GM12873 (cell line): ENCODE results near the gene CPNE8.

Experiments used
- TF ChIP-seq, protein P1 (sequence below): IDR thresholded peaks from 2 replicates; pipeline ENCODE4 v1.5.1; 2012; ENCODE audit warnings: low read depth, mild to moderate bottlenecking, moderate library complexity, low read length, control low read depth; ENCODE audit not compliant: insufficient read depth; ENCODE audit errors: missing control alignments

Gene CPNE8

DNA sequence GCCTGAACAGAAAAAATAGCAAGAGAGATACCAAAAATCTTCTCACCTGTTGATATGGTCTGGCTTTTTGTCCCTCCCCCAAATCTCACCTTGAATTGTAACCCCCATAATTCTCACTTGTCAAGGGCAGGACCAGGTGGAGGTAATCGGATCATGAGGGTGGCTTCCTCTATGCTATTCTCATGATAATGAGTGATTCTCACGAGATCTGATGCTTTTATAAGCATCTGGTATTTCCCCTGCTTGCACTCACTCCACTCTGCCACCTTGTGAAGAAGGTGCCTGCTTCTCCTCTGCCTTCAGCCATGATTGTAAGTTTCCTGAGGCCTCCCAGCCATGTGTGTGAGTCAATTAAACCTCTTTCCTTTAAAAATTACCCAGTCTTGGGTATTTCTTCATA, 291.2 kb downstream of the CPNE8 start:
- TF ChIP-seq, protein P1, sequence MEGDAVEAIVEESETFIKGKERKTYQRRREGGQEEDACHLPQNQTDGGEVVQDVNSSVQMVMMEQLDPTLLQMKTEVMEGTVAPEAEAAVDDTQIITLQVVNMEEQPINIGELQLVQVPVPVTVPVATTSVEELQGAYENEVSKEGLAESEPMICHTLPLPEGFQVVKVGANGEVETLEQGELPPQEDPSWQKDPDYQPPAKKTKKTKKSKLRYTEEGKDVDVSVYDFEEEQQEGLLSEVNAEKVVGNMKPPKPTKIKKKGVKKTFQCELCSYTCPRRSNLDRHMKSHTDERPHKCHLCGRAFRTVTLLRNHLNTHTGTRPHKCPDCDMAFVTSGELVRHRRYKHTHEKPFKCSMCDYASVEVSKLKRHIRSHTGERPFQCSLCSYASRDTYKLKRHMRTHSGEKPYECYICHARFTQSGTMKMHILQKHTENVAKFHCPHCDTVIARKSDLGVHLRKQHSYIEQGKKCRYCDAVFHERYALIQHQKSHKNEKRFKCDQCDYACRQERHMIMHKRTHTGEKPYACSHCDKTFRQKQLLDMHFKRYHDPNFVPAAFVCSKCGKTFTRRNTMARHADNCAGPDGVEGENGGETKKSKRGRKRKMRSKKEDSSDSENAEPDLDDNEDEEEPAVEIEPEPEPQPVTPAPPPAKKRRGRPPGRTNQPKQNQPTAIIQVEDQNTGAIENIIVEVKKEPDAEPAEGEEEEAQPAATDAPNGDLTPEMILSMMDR, result no peak

DNA sequence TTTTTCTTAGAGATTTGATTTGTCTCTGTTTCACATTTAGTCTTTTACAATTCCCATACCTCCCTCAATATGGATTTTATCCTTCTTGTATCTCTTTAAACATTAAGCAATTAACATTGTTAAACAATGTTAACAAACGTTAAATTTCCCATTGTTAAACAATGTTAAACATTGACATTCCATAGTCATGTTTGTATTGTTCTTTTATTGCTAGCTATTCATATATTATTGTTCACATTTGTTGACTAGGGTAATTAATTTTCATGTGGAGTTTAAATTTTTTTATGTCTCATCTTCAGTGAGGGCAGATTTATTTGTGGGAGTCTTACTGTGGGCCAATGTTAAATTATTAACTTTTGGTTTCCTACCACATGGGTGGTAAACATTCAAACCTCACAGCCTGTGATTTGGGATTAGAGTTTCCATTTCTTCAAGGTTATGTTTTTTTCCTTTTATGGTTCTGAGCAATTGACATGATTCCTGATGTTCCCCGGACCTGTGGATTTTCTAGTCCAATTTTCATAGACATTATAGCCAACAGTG, 294.5 kb downstream of the CPNE8 start:
- TF ChIP-seq, protein P1, result no peak

DNA sequence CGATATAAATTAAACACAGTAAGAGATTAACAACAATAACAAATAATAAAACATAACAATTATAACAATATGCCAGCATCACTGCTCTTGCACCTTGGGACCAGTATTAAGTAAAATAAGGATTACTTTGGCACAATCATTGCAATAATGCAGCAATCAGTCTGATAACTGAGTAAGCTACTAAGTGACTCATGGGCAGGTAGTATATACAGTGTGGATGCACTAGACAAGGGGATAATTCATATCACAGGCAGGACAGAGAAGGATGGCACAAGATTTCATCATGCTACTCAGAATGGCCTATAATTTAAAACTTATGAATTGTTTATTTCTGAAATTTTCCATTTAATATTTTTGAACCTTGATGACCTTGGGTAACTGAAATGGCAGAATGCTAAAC, 298.1 kb downstream of the CPNE8 start:
- TF ChIP-seq, protein P1, result no peak
